ENCODE data around the gene TTYH3. TPM values are rescaled to one million over a fixed set of nuclear protein-coding genes. Genes with fewer than 3 reads are reported as not detected.
A peak's percentile ranks its signal among the peaks of the same experiment; 100 is the strongest.

Gene TTYH3
- total and polyA plus RNA-seq, 2 of the 13 experiments (the other 11 are each of a cell fraction or from before 2014, with no cell fraction given): 26.3 to 50.0 TPM

GRCh38 chr7:2641406-2642393, 9.9 kb downstream of the TTYH3 start (continued):
- no peak for TF ChIP-seq FOXA1 (IDR thresholded peaks at IDR 0.05)
- TF ChIP-seq FOXA1 (CRISPR knock-in tag; IDR thresholded peaks at IDR 0.05): no peak
- no peak for TF ChIP-seq ZNF557 (CRISPR knock-in tag; IDR thresholded peaks at IDR 0.05)
- no peak for TF ChIP-seq SMARCC2 (IDR thresholded peaks at IDR 0.05)
- TF ChIP-seq ZNF841 (CRISPR knock-in tag; IDR thresholded peaks at IDR 0.05; ENCODE audit: borderline replicate concordance): no peak
- TF ChIP-seq ZNF484 (CRISPR knock-in tag; IDR thresholded peaks at IDR 0.05; ENCODE audit: borderline replicate concordance, low read depth): no peak
- no peak for TF ChIP-seq GLI4 (CRISPR knock-in tag; IDR thresholded peaks at IDR 0.05; ENCODE audit: borderline replicate concordance)
- TF ChIP-seq TGIF2 (CRISPR knock-in tag; IDR thresholded peaks at IDR 0.05): no peak
- 0 out of 2 replicates have a peak, but pooled peaks have one; percentile 49 for TF ChIP-seq ZNF576 (CRISPR knock-in tag; IDR thresholded peaks at IDR 0.05)
- TF ChIP-seq REST (IDR thresholded peaks at IDR 0.05; ENCODE audit: borderline replicate concordance in 1 of 2, low read depth in 1 of 2, low read length in 2 of 2): no peak; a peak in 1 of 4 replicates
- no peak for TF ChIP-seq MED13 (CRISPR knock-in tag; IDR thresholded peaks at IDR 0.05)
- no peak for TF ChIP-seq TCF7 (IDR thresholded peaks at IDR 0.05; ENCODE audit: low read depth)
- TF ChIP-seq MXI1 (IDR thresholded peaks at IDR 0.05; ENCODE audit: borderline replicate concordance, low read depth, low read length): peak; percentile 60; the same call in 1 of the 3 replicates
- TF ChIP-seq ZSCAN29 (CRISPR knock-in tag; conservative IDR thresholded peaks at IDR 0.05): no peak
- no peak for TF ChIP-seq SMYD3 (CRISPR knock-in tag; IDR thresholded peaks at IDR 0.05)
- peak; percentile 44 for TF ChIP-seq PHF8 (CRISPR knock-in tag; IDR thresholded peaks at IDR 0.05)
- TF ChIP-seq ZNF407 (CRISPR knock-in tag; IDR thresholded peaks at IDR 0.05; ENCODE audit: not compliant biosample characterization): no peak

Measured in HepG2 (cell line).